Right lobe of liver (tissue), 6 donors: ENCODE results near the gene RIPK1. TPM values are rescaled to one million over a fixed set of nuclear protein-coding genes. Genes with fewer than 3 reads are reported as not detected.

Experiments
- ATAC-seq, 4 donors: fragments of 200-7000 bp; cut with Tn5 transposase; one replicate each; pipeline ENCODE4 v1.9.1; 2020; ENCODE audit warnings: mild to moderate bottlenecking in 4 of 4, moderate library complexity in 4 of 4
- DNase-seq, 3 donors: peaks; one replicate each; pipeline ENCODE4 v3.0.0-alpha.2; 2020
- H3K27ac ChIP-seq, 3 donors: fragments of 200-600 bp; one replicate each; pipeline ENCODE4 v1.8.0; 2022
- H3K27me3 ChIP-seq, 2 donors: fragments of 200-600 bp; one replicate each; pipeline ENCODE4 v1.8.0; 2022
- H3K36me3 ChIP-seq, 4 donors: fragments of 200-600 bp; sonication (generic) in 1 of 4; one replicate each; pipeline versions ENCODE4 v1.5.1 to v1.8.0; 2017 to 2022; ENCODE audit warnings: control low read depth in 1 of 4
- H3K4me1 ChIP-seq, 4 donors: fragments of 200-600 bp; sonication (generic) in 1 of 4; one replicate each; pipeline versions ENCODE4 v1.5.1 to v1.8.0; 2017 to 2022; ENCODE audit warnings: control low read depth in 1 of 4
- H3K4me3 ChIP-seq, 3 donors: fragments of 200-600 bp; one replicate each; pipeline ENCODE4 v1.8.0; 2022
- H3K9me3 ChIP-seq, 4 donors: fragments of 200-600 bp; sonication (generic) in 1 of 4; one replicate each; pipeline versions ENCODE4 v1.5.1 to v1.8.0; 2017 to 2022; ENCODE audit warnings: control low read depth in 1 of 4
- POLR2A ChIP-seq: fragments of 450-650 bp; IDR thresholded peaks from one replicate; pipeline ENCODE4 v1.6.1; 2017; ENCODE audit warnings: antibody characterized with exemption, mild to moderate bottlenecking
- WGBS: methylation state at CpG from one replicate; pipeline ENCODE4 v1.1.6; 2018; ENCODE audit warnings: low coverage, low lambda C conversion rate; ENCODE audit not compliant: insufficient coverage; ENCODE audit errors: missing lambda C conversion rate; 5-methylcytosine and 5-hydroxymethylcytosine counted together
- intact Hi-C, 2 donors: fragments of 100-400 bp; cut with DNase I; formaldehyde crosslinking; loops; one replicate each; pipeline versions ENCODE4 v1.11.2 to v1.14.1; 2022
- total RNA-seq, 6 experiments: library from RNA; depleted of rRNA in 2 of 6; stranded (reverse); fragments of >200 nt in 2 of 6; fragmentation: NEBNext Ultra II Directional in 3 of 6; extraction: Animal tissue kit (Norgen Biotek cat#: 25700) in 3 of 6; gene quantifications; one replicate each; pipeline versions ENCODE4 v1.1.0 to v1.2.4, GENCODE V29; 2016 to 2023
- TF ChIP-seq, protein P1 (sequence below), 4 donors: fragments of 200-600 bp in 3 of 4; fragments of 450-650 bp in 1 of 4; IDR thresholded peaks; one replicate each; pipeline versions ENCODE4 v1.5.1 to v1.8.0; 2016 to 2022; ENCODE audit warnings: antibody characterized with exemption in 4 of 4, mild to moderate bottlenecking in 2 of 4
- donor health status: DM: no; HTN: yes; CAD: no.
- donor health status: DM: no; HTN: no; CAD: no.
- donor health status: DM: no; HTN: no; CAD: no.
- donor health status: DM: no; HTN: yes; CAD: no.
- donor health status: DM: no; HTN: yes; CAD: no.

RIPK1 gene
- total RNA-seq, 6 experiments from 2014 or later = 13.9 to 17.6 (median 16.6) TPM

DNA sequence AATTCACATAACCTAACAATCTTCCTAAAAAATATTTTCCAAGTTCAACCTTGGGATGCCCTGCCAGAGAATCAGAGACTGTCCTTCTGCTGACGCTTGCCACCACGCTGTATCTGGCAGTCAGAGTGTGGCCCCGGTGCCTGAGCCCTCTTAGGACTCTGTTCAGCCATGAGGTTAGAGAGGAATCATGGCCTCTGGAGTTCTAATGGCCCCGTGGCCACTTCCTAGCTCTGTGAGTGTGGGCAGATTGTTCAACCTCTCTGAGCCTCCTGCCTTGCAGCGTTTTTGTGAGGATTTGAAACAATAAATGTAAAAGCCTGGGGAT, 52.4 kb downstream of the RIPK1 start:
- peak in 3 of 4 donors; percentile 3 to 17 (median 14) for ATAC-seq
- intact Hi-C loops = loop anchor here in 1 of 2 donors (10.0 kb wide), 1 partner anchor 134 kb away; the partner anchor contains the start of gene PSMG4
- WGBS = 38% methylated on average over 5 of the region's 5 CpGs
- Histone ChIP-seq H3K4me3 (peak overlapping the region in 2 of 3 donors; percentile 21 to 84), H3K4me1 (peaks cover 0 to 58% (median 5%) of the 10 kb centered on the region in 4 donors), H3K36me3 (no peaks in the 10 kb centered on the region), H3K9me3 (no peaks in the 10 kb centered on the region), H3K27me3 (no peaks in the 10 kb centered on the region), H3K27ac (peak overlapping the region; percentile 25 to 88 (median 68))
- DNase-seq = peak in 2 of 3 donors; percentile 28 to 66
- TF ChIP-seq POLR2A = no peak
- TF ChIP-seq, protein P1, sequence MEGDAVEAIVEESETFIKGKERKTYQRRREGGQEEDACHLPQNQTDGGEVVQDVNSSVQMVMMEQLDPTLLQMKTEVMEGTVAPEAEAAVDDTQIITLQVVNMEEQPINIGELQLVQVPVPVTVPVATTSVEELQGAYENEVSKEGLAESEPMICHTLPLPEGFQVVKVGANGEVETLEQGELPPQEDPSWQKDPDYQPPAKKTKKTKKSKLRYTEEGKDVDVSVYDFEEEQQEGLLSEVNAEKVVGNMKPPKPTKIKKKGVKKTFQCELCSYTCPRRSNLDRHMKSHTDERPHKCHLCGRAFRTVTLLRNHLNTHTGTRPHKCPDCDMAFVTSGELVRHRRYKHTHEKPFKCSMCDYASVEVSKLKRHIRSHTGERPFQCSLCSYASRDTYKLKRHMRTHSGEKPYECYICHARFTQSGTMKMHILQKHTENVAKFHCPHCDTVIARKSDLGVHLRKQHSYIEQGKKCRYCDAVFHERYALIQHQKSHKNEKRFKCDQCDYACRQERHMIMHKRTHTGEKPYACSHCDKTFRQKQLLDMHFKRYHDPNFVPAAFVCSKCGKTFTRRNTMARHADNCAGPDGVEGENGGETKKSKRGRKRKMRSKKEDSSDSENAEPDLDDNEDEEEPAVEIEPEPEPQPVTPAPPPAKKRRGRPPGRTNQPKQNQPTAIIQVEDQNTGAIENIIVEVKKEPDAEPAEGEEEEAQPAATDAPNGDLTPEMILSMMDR (IDR thresholded peaks at IDR 0.05) = no peak

DNA sequence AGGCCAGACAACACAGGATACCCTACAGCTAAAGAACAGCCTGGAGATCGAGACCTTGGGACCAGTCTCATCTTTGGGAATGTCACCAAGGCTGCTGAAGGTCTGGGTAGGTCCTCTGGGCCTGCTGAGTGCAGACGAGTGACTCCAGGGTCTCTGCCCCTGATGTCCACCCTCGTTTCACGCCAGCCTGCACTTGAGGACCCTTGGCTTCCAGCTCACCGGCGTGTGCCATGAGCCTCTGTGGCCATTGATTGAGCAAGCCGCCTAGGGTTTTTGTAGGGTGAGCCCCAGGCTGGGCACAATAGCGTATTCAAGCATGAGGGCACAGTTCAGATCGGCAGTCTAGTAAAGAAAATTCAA, 54.5 kb downstream of the RIPK1 start:
- peak in 1 of 3 donors; percentile 24 for DNase-seq
- intact Hi-C loops = loop anchor here in 1 of 2 donors (10.0 kb wide), 1 partner anchor 132 kb away; the partner anchor contains the start of gene PSMG4
- ATAC-seq = no peak
- Histone ChIP-seq H3K27me3 (no peaks in the 10 kb centered on the region), H3K9me3 (no peaks in the 10 kb centered on the region), H3K27ac (peak overlapping the region in 1 of 3 donors; percentile 3), H3K4me1 (peaks cover 0 to 61% (median 7%) of the 10 kb centered on the region in 4 donors), H3K36me3 (no peaks in the 10 kb centered on the region), H3K4me3 (no peak overlapping the region)
- TF ChIP-seq, protein P1 (IDR thresholded peaks at IDR 0.05) = no peak
- TF ChIP-seq POLR2A = no peak
- WGBS = 49% methylated on average over 7 of the region's 9 CpGs

DNA sequence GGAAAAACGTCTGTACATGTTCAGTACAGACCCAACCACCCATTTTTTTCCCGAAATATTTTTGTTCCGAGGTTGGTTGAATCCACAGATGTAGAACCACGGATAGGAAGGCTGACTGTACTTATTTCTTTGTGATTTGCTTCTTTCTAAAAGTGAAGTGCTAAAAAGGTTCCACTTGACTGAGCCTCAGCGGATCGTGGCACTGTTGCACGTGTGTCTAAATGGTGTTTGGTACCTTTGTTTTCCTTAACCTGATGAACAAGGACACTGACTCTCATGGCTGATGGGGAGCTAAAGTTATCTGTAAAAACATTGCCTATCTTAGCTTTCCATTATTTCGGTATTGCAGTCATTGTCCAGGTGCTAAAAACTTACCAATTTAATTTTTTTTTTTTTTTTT, 56.4 kb downstream of the RIPK1 start:
- Histone ChIP-seq H3K27me3 (no peaks in the 10 kb centered on the region), H3K4me3 (no peak overlapping the region), H3K36me3 (peaks cover 0 to 16% (median 7%) of the 10 kb centered on the region in 4 donors), H3K27ac (no peak overlapping the region), H3K4me1 (peaks cover 0 to 53% (median 7%) of the 10 kb centered on the region in 4 donors), H3K9me3 (no peaks in the 10 kb centered on the region)
- intact Hi-C loops = loop anchor here (5.0 to 10.0 kb wide), 2 partner anchors 128 to 130 kb away; partner anchors contain the start of gene PSMG4 (in 1 of the 2)
- TF ChIP-seq, protein P1 (IDR thresholded peaks at IDR 0.05) = no peak
- no peak for TF ChIP-seq POLR2A
- 73% methylated on average over 8 of the region's 8 CpGs for WGBS
- no peak for ATAC-seq
- no peak for DNase-seq

DNA sequence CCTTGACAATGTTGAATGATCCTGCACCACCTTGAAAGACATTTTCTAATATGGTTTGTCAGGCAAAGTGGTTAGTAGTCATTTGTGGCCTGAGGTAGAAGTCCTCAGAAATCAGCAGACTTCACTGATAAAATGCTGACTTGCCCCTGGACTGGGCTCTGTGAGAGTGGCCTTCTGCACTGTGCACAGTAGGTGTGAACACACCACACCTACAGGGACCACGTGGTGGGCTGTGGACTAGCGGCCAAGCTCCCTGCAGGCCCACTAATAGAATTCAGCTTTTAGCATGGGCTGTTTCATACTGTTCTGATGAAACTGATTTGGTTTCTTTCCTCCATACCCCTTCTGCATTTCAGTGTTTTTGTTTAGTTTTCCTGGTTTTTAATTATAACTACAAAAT, 57.5 kb downstream of the RIPK1 start:
- H3K4me3 ChIP-seq = no peak overlapping the region
- H3K9me3 ChIP-seq = no peaks in the 10 kb centered on the region
- no peaks in the 10 kb centered on the region for H3K27me3 ChIP-seq
- peaks cover 0 to 42% (median 7%) of the 10 kb centered on the region in 4 donors for H3K4me1 ChIP-seq
- H3K27ac ChIP-seq = peak overlapping the region in 1 of 3 donors; percentile 10
- WGBS = 0% methylated on average over 2 of the region's 2 CpGs
- DNase-seq = no peak
- peak; percentile 9 to 31 (median 22) for ATAC-seq
- peaks cover 0 to 26% (median 12%) of the 10 kb centered on the region in 4 donors for H3K36me3 ChIP-seq
- intact Hi-C loops = loop anchor here (5.0 to 10.0 kb wide), 2 partner anchors 126 to 129 kb away; partner anchors contain the start of gene PSMG4 (in 1 of the 2)
- TF ChIP-seq, protein P1 (IDR thresholded peaks at IDR 0.05) = no peak
- no peak for TF ChIP-seq POLR2A
